GM12873 (cell line): ENCODE data around the gene TTLL3.

Experiments used
- TF ChIP-seq, protein P1 (sequence below): IDR thresholded peaks from 2 replicates; pipeline ENCODE4 v1.5.1; 2012; ENCODE audit warnings: low read depth, mild to moderate bottlenecking, moderate library complexity, low read length, control low read depth; ENCODE audit not compliant: insufficient read depth; ENCODE audit errors: missing control alignments

TTLL3 gene

GRCh38 chr3:9782770-9783169 is 27.3 kb upstream of the TTLL3 start:
- TF ChIP-seq, protein P1, sequence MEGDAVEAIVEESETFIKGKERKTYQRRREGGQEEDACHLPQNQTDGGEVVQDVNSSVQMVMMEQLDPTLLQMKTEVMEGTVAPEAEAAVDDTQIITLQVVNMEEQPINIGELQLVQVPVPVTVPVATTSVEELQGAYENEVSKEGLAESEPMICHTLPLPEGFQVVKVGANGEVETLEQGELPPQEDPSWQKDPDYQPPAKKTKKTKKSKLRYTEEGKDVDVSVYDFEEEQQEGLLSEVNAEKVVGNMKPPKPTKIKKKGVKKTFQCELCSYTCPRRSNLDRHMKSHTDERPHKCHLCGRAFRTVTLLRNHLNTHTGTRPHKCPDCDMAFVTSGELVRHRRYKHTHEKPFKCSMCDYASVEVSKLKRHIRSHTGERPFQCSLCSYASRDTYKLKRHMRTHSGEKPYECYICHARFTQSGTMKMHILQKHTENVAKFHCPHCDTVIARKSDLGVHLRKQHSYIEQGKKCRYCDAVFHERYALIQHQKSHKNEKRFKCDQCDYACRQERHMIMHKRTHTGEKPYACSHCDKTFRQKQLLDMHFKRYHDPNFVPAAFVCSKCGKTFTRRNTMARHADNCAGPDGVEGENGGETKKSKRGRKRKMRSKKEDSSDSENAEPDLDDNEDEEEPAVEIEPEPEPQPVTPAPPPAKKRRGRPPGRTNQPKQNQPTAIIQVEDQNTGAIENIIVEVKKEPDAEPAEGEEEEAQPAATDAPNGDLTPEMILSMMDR: peak; percentile 33

DNA sequence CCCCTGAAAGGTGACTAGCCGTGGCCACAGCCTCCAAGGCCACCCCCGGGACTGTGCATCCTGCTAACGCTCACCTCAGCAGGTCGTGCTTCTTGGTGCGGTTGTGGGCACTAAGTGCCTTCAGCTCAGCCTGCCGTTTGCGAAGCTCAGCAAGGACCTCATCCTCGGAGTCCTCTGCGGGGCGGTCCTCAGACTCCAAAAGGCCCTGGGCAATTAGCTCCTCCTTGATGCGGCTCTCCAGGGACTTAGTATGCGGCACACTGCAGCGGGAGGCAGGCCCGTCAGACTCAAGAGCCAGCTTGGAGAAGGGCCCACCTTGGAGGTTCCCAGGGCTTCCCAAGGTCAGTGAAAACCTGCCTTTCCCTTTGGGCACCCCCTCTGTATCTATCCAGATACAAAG is 26.1 kb upstream of the TTLL3 start:
- TF ChIP-seq, protein P1: no peak

GRCh38 chr3:9784965-9785364 is 25.1 kb upstream of the TTLL3 start:
- TF ChIP-seq, protein P1: no peak

DNA sequence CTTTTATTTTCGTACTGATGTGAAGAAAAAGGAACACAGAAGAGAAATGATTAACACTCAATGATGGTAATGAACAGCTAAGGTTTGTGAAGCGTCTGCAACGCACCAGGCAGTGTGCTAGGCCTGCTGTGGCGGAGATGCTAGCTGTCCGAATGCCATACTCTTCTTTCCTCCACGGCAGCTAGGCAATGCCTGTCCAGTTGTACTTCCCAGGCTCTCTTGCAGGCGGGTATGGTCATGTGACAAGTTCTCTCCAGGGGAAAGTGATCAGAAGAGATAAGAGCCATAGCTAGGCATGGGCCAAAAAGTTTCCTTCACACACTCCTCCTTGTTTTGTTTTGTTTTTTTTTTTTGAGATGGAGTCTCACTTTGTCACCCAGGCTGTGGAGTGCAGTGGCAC is 24.5 kb upstream of the TTLL3 start:
- TF ChIP-seq, protein P1: no peak

GRCh38 chr3:9786209-9786739 is 23.8 kb upstream of the TTLL3 start:
- TF ChIP-seq, protein P1: no peak

- TF ChIP-seq, protein P1: peak; percentile 65
Measured at GRCh38 chr3:9786825-9787669, 23.0 kb upstream of the TTLL3 start.

DNA sequence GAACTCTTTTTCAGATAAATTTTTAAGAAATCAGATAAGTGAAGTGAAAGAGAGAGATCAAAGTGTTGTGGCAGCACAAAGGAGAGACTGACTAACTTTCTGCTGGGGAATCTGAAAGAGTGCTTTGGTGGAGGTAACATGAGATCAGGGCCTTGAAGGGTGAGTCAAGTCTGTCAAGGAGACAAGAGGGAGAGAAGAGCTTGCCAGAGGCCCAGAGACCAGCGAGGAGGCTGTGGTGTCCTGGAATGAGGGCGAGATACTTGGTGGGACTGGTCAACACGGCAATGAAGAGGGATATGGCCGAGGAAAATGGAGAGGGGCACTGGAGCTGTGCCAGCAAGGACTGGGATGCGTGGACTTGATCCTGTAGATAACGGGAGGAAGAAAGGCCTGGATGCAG is 22.3 kb upstream of the TTLL3 start:
- TF ChIP-seq, protein P1: no peak
